Measurements from ENCODE around the gene HMCN2.

HMCN2 gene

DNA sequence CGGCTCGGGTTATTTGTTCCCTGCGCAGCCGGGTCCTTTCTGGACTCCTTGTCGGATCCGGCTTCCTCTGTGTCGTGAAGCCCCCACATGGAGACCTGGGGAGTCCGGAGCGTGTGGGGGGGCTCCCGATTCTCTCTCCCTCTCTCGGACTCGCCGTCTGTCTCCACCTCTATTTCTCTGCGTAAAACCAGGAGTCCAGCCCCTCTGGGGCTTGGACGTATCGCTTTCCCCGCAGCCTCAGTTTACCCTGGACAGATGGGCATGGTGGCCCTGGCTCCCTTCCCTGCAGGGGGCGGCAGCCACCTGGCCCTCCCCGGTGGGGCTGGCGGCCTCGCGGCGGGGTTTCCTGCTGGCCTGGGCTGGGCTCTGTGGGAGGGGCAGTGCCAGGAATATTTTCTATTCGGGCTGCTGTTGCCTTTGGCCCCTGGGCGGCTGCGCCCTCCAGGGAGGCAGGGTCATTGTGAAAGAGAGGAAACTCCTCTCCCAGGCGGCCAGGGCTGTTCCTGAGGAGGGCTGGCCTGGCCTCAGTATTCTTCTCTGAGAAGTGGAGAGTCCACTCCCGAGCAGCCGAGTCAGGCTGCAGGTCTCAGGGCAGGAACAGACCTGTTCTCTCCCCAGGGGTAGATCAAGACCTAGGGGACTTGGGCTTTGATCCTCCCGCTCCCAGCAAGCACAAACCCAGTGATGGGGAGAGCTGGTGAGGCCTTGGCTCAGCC is 179.9 kb downstream of the HMCN2 start:
- intact Hi-C loops (cut with DNase I): no loop called here
- no peak for DNase-seq

DNA sequence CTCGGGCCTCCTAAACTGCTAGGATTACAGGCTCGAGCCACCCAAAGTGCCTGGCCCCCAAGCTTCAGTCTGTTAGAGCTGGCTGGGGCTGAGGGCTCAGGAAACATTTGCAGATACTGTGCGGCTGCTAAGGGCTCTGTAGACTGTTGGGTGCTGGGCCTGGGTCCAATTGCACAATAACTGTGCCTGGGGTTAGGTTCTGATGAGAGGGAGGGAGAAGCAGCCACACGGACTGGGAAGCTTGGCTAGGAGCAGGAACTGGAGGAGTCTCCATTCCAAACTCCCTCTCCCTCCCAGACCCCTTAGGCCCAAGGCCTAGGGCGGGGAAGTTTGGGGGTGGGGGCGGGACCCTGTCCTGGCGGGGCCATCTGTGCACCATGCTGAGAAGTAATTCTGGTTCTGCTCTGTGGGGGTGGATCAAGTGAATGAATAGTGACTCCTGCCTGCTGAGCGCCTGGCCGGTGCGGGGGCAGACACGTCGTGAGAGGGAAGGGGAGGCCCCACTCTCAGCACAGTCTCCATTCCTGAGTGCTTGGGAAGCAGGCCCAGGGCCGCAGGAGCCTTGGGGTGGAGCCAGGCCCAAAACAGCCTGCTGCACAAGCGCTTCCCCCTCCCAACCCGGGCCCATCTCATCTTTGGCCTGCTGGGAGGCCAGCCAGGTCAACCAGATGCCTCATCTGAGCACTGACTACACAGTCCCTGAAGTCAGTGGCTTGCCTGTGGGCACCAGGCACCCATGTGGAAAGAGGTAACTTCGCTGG is 180.7 kb downstream of the HMCN2 start:
- intact Hi-C loops (cut with DNase I): no loop called here
- DNase-seq: peak in 10 of 42 donors; percentile 13 to 54 (median 28)

DNA sequence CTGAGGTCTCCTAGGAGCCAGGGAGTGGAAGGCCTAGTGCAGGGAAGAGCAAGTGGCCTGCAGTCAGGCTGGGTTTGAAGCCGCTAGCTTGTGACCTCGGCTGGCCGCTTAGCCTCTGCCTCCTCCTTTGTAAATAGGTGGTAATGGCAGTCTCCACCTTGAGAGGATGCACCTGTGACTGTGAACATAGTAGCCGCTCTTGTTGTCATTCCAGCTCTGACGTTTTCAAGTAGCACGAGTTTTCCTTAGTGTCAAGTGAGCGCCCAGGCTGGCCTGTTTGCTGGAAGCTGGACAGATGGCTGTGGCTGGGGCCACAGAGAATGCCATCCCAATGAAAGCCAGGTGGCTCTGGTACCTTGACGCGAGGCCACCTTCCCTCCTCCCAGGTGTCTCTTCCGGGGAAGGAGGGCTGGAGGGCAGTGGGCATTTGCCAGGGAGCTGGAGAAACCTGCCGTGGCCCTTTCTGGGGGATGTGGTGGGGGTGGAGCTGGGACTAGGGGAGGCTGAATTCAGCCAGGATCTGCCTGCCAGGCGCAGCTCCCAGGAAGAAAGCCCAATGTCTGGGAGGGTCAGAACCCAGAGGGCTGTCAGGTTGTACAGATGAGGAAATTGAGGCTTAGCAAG is 181.7 kb downstream of the HMCN2 start:
- intact Hi-C loops (cut with DNase I): no loop called here
- no peak for DNase-seq

DNA sequence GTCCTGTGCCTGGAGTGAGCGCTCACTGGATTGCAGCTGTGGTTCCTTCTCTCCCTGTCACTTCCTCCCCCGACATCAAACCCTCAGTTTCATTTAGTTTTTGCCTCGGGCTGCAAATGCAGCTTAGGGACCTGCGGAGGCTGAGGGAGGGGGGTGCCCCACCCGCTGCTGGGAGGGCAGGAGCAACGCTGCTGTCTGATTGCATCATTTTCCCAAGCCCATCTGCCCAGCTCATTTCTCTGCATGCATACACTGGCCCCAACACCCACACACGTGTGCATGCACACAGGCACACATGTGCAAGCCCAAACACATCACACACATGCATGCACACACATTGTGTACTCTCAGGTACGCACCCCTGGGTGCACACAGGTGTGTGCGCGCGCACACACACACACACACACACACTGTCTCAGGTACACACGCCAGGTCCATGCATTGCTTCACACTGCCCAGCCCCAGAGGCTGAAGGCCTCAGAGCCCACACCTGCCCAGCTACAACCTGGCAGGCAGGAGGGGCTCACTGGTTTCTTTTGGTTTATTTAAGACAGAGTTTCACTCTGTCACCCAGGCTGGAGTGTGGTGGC is 182.6 kb downstream of the HMCN2 start:
- intact Hi-C loops (cut with DNase I): no loop called here
- no peak for DNase-seq

DNA sequence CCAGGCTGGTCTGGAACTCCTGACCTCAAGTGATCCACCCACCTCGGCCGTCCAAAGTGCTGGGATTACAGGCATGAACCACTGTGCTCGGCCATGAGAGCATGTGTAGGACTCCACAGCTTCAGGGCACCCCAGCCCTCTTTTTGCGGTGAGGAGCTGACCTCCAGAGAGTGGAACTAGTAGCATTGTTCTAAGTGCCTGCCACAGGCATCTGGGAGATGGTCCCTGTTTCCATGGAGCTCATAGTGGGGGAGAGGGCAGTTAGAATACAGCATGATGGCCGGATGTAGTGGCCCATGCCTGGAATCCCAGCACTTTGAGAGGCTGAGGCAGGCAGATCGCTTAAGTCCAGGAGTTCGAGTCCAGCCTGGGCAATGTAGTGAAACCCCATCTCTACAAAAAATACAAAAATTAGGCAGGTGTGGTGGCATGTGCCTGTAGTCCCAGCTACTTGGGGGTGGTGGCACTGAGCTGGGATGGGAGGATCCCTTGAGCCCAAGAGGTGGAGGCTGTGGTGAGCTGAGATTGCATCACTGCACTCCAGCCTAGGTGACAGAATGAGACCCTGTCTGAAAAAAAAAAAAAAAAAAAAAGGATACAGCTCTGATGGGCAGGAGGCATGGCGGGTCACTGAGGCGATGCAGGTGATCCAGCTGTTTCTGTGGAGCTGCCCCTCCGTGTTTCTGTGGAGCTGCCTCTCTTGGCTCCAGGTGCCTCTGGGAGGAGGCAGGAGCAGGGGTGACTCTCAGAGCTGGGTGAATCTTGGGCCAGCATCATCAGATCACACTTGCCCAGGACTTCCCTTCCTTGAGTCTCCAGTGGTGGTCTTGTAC is 183.4 kb downstream of the HMCN2 start:
- intact Hi-C loops (cut with DNase I): no loop called here
- no peak for DNase-seq

DNA sequence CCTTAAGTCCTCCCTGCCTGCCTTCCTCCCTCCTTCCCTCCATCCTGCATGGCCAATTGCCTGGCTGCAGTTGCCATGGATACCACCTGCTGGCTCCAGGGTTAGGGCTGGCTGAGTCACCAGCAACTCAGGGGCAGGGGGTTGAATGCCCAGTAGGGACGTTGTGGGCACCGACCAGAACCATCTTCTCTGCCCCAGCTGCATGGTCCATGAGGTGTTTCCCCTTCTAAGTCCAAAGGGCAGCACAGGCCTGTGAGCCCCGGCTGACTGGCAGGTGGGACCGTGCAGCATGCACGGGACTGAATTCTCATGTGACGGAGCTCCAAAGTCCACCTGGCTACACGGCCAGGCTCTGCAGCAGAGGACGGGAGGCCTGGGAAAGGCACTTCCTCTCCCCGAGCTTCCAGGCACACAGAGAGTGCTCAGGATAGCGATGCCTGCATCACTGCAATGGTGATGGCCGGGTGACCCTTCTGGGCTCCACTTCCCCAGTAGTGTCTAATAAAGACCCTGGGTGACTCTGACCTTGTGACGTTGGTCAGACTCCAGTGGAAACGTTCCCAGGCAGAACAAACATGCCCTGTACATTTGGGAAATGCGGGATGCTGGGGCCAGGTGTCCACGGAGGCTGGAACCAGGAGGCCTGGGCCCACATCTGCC is 184.9 kb downstream of the HMCN2 start:
- no peak for DNase-seq
- intact Hi-C loops (cut with DNase I): no loop called here

DNA sequence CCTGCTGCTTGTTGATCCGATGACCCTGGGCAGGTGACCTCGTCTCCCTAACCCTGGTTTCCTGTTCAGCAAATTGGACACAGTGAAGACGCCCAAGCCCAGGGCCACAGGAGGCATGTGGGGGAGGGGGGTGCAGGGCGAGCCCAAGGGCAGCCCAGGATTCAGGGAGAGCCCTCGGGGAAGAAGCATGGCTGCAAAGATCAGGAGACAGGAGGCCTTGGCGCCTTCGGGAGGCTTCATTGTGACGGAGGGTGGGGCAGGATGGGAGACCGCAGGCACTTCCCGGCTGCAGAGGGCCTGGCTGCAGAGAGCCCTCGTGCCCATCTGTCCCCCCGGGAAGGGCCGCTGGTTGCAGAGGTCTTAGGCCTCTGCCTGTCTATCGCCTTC is 185.4 kb downstream of the HMCN2 start:
- DNase-seq: no peak
- intact Hi-C loops (cut with DNase I): no loop called here

DNA sequence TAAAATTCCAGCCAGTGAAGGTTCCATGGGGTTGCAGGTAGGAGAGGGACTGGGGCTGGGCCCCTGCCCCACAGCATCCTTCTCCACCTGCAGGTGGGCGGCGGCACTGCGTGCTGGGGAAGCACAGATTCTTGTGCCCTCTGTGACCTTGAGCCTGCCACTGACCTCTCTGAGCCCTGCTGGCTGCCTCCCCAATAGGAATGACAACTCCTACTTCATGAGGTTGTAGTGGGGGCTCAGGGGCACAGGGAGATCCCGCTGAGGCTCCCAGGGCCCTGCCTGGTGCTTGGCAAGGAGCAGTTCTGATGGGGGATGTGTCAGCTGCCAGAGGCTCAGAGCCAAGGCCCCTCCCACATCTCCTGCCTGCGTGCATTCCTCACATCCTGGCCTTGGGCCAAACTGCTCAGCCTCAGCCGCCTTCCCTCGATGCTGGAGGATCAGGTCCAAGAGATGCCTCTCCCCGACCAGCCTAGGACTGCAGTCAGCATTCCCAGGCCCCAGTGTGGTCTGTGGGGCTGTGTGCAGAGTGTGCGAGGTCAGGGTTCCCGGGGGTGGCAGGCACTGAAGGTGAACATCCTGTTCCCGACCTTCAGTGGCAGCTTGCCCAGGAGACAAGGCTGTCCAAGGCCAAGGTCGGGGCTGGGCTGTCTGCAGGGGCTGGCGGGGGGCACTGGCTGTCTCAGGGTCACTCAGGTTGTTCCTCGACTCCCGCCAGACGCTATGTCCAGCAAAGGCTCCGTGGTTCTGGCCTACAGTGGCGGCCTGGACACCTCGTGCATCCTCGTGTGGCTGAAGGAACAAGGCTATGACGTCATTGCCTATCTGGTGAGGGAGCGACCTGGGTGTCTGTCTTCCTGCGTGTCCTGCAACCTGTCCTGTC is 186.2 kb downstream of the HMCN2 start:
- intact Hi-C loops (cut with DNase I): no loop called here
- DNase-seq: peak in 37 of 42 donors; percentile 24 to 78 (median 46)

DNA sequence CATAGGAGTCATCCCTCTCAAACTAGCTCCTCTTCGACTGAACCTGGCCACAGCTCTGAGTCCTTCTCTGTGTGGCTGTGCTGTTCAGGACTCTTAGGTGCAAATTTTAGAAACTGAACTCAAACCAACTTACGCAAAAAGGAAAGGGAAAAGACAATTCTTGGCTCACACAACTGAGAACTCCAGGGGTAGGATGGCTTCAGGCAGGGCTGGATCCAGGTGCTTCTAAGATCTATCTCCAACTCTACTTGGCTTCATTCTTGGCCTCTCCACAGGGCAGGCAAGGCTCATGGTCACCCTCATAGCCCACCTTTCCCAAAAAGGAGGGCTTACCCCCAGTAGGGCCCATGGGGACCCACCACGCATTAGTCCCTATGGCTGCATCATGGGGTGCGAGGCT is 187.3 kb downstream of the HMCN2 start:
- intact Hi-C loops (cut with DNase I): no loop called here
- no peak for DNase-seq

DNA sequence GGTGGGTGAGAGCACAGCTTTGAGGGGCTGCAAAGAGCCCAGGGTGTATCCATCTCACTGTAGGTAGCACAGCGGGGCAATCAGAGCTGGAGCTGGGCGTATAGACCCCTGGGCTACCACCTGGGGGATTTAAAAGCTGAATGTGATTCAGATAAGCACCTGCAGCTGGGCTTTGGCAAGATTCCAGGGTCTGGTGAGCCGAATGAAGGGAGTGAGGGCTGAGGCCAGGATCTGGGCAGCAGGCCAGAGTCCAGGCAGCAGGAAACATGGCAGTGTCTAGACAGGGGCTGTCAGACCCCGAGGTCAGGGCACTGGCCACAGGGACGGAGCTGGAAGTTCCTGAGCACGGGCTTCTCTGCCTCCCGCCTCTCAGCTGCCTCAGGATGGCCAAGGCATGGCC is 187.9 kb downstream of the HMCN2 start:
- intact Hi-C loops (cut with DNase I): no loop called here
- no peak for DNase-seq

DNA sequence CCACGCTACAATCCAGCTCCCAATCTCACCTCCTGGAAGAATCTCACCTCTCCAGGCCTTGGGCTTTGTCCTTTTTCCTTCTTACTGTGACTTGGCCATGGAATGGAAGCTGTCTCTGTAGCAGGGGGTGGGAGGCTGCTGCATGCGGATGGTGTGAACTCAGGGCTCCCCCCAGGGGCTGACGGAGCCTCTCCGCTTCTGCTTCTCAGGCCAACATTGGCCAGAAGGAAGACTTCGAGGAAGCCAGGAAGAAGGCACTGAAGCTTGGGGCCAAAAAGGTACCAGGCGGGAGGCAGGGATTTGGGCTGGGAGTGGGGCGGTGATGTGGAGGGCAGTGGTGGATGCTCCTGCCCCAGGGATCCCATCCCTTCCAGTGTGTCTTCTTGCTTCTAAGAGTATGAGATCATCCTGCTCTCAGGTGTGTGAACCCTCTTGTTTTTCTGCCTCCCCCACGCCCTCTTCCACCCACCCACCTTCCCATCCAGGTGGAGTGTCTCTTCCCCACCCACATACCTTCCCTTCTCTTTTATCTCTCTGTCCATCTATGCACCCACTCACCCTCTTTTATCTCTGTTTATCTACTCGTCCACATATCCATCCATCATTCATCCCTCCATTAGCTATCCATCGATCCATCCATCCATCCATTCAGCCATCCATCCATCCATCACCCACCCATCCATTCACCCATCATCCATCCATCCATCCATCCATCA is 188.7 kb downstream of the HMCN2 start:
- no peak for DNase-seq
- intact Hi-C loops (cut with DNase I): no loop called here

DNA sequence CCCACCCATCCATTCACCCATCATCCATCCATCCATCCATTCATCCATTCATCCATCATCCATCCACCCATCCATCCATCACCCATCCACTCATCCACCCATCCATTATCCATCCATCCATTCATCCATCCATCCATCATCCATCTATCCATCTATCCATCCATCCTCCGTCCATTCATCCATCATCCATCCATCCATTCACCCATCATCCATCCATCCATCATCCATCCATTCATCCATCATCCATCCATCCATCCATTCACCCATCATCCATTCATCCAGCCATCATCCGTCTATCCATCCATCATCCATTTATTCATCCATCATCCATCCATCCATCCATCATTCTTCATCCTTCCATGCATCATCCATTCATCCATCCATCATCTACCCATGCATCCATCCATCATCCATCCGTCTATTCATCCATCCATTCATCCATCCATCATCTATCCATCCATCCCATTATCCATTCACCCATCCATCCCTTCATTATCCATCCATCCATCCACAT is 189.3 kb downstream of the HMCN2 start:
- DNase-seq: no peak
- intact Hi-C loops (cut with DNase I): no loop called here

DNA sequence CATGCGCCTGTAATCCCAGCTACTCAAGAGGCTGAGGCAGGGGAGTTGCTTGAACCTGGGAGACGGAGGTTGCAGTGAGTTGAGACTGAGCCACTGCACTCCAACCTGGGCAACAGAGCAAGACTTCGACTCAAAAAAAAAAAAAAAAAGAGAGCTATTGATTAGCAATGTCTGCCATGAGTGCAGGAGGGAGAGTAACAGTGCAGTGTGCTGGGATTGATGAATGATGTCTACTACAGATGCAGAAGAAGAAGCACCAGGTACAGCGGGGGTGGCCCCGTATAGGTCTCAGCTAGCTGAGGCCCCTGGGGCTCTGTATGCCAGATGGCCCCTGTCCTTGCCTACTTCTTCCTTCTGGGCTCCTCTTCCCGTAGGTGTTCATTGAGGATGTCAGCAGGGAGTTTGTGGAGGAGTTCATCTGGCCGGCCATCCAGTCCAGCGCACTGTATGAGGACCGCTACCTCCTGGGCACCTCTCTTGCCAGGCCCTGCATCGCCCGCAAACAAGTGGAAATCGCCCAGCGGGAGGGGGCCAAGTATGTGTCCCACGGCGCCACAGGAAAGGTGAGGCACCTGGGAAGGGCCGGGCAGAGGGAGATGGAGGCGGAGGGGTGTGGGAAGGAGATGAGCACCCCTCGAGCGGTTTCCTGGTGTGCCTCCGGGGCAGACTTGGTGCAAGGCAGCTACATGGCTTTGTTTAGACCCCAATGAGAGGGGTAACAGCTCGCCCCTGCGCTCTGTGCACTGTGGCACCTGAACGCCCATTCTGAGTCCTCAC is 192.7 kb downstream of the HMCN2 start:
- no peak for DNase-seq
- intact Hi-C loops (cut with DNase I): no loop called here

DNA sequence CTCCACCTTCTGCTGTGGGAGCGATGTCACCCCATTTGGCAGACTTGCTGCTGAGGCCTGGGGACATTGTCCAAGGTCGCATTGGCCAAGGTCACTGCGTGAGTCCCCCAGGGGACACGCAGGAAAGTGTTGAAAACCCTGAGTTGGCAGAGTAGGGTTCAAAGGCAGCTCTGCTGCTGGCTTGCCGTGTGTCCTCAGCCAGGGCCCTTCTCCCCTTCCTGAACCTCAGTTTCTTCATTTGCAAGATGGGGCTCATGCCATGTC is 193.2 kb downstream of the HMCN2 start:
- intact Hi-C loops (cut with DNase I): no loop called here
- no peak for DNase-seq

DNA sequence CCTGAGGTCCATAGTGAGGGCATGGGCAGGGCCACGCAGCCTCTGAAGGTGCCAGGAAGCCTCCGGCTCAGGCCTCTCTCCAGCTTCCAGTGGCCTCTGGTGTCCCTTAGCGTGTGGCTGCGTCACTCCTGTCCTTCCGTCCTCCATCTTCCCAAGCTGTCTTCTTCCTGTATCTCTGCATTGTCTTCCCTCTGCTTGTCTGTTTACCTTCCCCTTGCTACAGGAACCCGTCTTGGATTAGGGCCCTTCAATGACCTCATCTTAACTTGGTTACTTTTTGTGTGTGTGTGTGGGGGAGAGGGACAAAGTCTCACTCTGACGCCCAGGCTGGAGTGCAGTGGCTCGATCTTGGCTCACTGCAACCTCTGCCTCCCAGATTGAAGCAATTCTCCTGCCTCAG is 193.6 kb downstream of the HMCN2 start:
- intact Hi-C loops (cut with DNase I): no loop called here
- no peak for DNase-seq

DNA sequence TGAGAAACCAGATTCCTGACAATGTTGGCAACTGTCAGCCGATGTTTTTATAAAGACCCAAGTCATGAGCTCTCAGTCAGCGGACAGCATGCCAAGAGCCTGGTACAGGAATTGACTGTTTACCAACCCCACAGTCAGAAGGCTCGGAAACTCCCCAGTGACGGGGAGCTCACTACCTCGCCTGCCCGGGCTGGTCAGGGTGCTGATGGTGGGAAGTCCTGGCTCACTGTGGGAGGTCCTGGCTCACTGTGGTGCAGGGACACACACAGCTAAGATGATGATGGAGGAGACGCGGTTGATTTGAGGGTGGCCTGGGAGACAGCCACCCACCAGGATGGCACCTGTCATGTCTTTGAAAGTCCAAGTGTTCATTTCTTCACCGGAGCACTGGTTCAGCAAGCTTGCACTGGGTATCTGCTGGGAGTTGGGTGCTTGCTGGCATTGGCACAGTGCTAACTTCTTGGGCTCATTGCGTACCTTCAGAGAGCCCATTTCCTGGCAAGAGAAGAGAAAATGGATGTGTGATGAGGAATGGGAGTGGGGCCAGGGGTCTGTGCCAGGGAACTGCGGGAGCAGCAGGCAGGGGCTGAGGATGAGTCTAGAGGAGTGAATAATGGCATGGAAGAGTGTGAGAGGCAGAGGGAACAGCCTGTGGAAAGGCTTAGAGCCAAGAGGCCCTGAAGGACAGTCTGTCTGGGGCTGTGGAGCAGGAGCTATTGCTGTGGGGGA is 194.5 kb downstream of the HMCN2 start:
- intact Hi-C loops (cut with DNase I): loop anchor here (2.0 kb wide), 1 partner anchor 223 kb away; no protein-coding TSS in a partner anchor
- DNase-seq: no peak

Measured in head of caudate nucleus (tissue), 42 donors.